ENCODE results near the gene AANAT. TPM values are rescaled to one million over a fixed set of nuclear protein-coding genes. Genes with fewer than 3 reads are reported as not detected.

AANAT gene
- total RNA-seq, 4 donors from 2014 or later: not detected

GRCh38 chr17:76501018-76501826 is 33.8 kb downstream of the AANAT start, which contains the start of gene RHBDF2:
Gene RHBDF2, minus strand, starts transcription at chr17:76501423. Its CDS starts 19,899 bp downstream, at chr17:76481524.
- H3K9me3 ChIP-seq: no peaks in the 10 kb centered on the region
- 4% methylated on average over 21 of the region's 72 CpGs for WGBS
- no peaks in the 10 kb centered on the region for H3K36me3 ChIP-seq
- DNase-seq (ENCODE audit: low spot score in 2 of 2): peak; percentile 91 to 92
- peak within 1 kb of the TSS; percentile 69 for H3K4me3 ChIP-seq
- TF ChIP-seq POLR2A (IDR thresholded peaks at IDR 0.05): peak; percentile 46 to 65
- TF ChIP-seq CTCF (IDR thresholded peaks at IDR 0.05): no peak
- H3K27me3 ChIP-seq: no peaks in the 10 kb centered on the region
- H3K27ac ChIP-seq: peak within 1 kb of the TSS; percentile 85
- H3K4me1 ChIP-seq: peaks cover 50% of the 10 kb centered on the region

- H3K27me3 ChIP-seq: no peaks in the 10 kb centered on the region
- H3K4me3 ChIP-seq: peak overlapping the region; percentile 69
- H3K4me1 ChIP-seq: peaks cover 54% of the 10 kb centered on the region
- 82% methylated on average over 11 of the region's 11 CpGs for WGBS
- no peak for DNase-seq (ENCODE audit: low spot score in 2 of 2)
- no peaks in the 10 kb centered on the region for H3K36me3 ChIP-seq
- no peak for TF ChIP-seq EP300 (IDR thresholded peaks at IDR 0.05)
- no peak for TF ChIP-seq POLR2A (IDR thresholded peaks at IDR 0.05)
- no peak for TF ChIP-seq POLR2AphosphoS5 (IDR thresholded peaks at IDR 0.05)
- TF ChIP-seq CTCF (IDR thresholded peaks at IDR 0.05): no peak
- H3K27ac ChIP-seq: peak overlapping the region; percentile 4
- H3K9me3 ChIP-seq: no peaks in the 10 kb centered on the region
Observed at GRCh38 chr17:76501827-76502307, 34.5 kb downstream of the AANAT start.

GRCh38 chr17:76502341-76503211 is 35.2 kb downstream of the AANAT start:
- Histone ChIP-seq H3K27ac (no peak overlapping the region), H3K27me3 (no peaks in the 10 kb centered on the region), H3K36me3 (no peaks in the 10 kb centered on the region), H3K4me1 (peaks cover 49% of the 10 kb centered on the region), H3K4me3 (no peak overlapping the region), H3K9me3 (no peaks in the 10 kb centered on the region)
- TF ChIP-seq POLR2A (IDR thresholded peaks at IDR 0.05) (no peak), CTCF (IDR thresholded peaks at IDR 0.05) (no peak), EP300 (IDR thresholded peaks at IDR 0.05) (no peak), POLR2AphosphoS5 (IDR thresholded peaks at IDR 0.05) (no peak)
- DNase-seq (ENCODE audit: low spot score in 2 of 2): no peak
- WGBS: 83% methylated on average over 8 of the region's 8 CpGs

GRCh38 chr17:76504117-76504516 is 36.7 kb downstream of the AANAT start:
- Histone ChIP-seq H3K27me3 (no peaks in the 10 kb centered on the region), H3K27ac (no peak overlapping the region), H3K4me1 (peaks cover 33% of the 10 kb centered on the region), H3K9me3 (no peaks in the 10 kb centered on the region), H3K36me3 (no peaks in the 10 kb centered on the region), H3K4me3 (no peak overlapping the region)
- WGBS: 84% methylated on average over 7 of the region's 7 CpGs
- DNase-seq (ENCODE audit: low spot score in 2 of 2): no peak
- TF ChIP-seq CTCF (IDR thresholded peaks at IDR 0.05) (no peak), POLR2AphosphoS5 (IDR thresholded peaks at IDR 0.05) (no peak), EP300 (IDR thresholded peaks at IDR 0.05) (no peak), POLR2A (IDR thresholded peaks at IDR 0.05) (no peak)
